HG03135 (cell line): Measurements from ENCODE around the gene OSBP2.
"Not testable (repeated sequence)": the region's sequence is repeated elsewhere in the genome, so short reads cannot be mapped to it uniquely, and the experiment has no call there.

ENCODE experiments used
- ATAC-seq: cut with Tn5 transposase; IDR thresholded peaks from one replicate; pipeline ENCODE4 v1.9.1; 2021; ENCODE audit warnings: mild to moderate bottlenecking, moderate library complexity; ENCODE audit not compliant: unreplicated experiment

OSBP2 gene

GRCh38 chr22:30675436-30675835 is 19.2 kb upstream of the OSBP2 start:
- ATAC-seq: no peak

DNA sequence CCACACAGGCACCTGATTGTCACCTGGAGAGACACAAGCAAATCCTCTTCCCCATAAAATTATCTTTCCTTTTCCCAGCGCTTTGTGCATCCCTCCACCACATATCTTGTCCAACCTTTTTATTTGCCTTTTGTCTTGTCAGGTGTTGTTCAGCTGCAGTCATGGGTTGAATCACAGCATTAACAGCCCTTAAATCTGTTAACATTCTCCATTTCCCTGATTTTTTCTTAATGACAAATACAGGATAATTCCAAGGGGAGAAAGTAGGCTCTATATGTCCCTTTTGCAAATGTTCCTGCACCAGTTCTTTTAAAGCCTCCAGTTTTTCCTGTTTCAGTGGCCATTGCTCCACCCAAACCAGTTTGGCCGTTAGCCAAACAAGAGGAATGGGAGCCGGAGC is 18.1 kb upstream of the OSBP2 start:
- ATAC-seq: not testable (repeated sequence)

- ATAC-seq: not testable (repeated sequence)
These were observed 14.6 kb upstream of the OSBP2 start for GRCh38 chr22:30679895-30680690.

- no peak for ATAC-seq
These were observed 13.5 kb upstream of the OSBP2 start for GRCh38 chr22:30680991-30681770.

DNA sequence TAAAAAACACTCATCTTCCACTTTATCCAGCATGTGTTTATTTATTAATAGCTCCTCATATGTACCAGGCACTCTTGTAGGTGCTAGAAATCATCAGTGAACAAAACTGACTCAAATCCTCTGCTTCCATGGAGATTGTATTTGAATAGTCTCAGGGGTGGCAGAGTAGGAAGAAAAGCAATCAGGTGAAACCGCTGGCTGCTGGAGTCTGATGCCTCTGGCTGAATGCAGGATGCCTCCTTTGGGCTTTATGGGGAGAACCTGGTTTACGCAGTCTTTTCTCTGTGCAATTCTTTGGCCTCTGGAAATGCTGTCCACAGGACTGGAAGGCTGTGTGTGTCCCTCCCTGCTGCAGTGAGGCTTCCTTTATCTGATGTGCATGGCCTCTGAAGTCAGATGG is 12.8 kb upstream of the OSBP2 start:
- no peak for ATAC-seq

- ATAC-seq: no peak
These were observed 9.5 kb upstream of the OSBP2 start for GRCh38 chr22:30685178-30685577.

DNA sequence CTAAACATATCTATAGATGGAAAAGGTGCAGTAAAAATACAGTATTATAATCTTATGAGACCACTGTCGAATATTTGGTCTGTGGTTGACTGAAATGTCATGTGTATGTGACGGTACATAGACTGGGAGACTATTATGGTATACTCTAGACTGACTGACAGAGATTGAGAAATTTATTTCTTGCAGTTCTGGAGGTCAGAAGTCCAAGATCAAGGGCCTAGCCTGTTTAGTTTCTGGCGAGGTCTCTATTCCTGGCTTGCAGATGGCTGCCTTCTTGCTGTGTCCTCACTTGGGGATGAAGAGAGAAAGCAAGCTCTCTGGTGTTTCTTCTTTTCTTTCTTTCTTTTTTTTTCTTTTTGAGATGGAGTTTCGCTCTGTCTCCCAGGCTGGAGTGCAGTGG is 7.3 kb upstream of the OSBP2 start:
- ATAC-seq: no peak

- ATAC-seq: no peak
These were observed 5.1 kb upstream of the OSBP2 start for GRCh38 chr22:30689622-30690021.

DNA sequence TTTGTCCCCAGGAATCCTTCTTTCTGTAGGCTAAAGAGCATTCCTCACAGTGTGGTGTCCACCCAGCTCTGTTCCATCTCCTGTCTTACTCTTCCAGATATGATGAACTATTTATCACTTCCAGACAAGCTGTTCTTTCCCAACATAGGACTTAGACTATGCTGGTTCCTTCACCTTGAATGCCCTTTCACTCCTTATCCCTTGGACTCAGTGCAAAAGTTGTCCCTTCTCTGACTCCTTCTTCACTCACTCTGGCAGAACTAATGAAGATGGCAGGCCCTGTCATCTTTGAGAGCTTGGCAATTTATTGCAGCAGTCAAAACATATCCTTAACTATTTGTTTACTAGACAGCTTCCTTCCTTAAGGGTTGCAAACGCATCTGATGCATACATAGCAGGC is 3.5 kb upstream of the OSBP2 start:
- no peak for ATAC-seq

GRCh38 chr22:30694171-30694639 is 469 bp upstream of the OSBP2 start:
- ATAC-seq: peak; percentile 39

DNA sequence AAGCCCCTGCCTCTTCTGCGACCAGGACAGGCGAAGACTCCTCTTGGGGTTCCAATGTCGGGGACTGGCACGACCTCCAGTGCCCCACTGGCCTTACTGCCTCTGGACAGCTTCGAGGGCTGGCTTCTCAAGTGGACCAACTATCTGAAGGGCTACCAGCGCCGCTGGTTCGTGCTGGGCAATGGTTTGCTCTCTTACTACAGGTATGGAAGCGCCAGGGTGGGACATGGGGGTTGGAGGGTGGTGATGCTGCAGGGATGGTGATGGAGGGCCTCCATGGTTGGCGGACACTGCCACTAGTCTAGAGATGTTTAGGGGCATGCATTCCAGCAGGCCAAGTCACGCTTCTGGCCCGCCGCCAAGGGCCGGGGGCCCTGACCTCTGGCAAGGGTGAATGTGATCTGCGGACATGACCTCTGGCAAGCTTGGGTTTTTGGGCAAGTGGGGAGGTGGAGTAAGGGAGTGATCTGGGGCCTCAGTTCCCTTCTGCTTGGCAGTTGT is 727 bp downstream of the OSBP2 start:
- ATAC-seq: no peak

GRCh38 chr22:30695871-30696655 is 1.4 kb downstream of the OSBP2 start:
- ATAC-seq: no peak

GRCh38 chr22:30697975-30698374 is 3.3 kb downstream of the OSBP2 start:
- ATAC-seq: no peak

- no peak for ATAC-seq
These were observed 7.2 kb downstream of the OSBP2 start for GRCh38 chr22:30701872-30702271.

DNA sequence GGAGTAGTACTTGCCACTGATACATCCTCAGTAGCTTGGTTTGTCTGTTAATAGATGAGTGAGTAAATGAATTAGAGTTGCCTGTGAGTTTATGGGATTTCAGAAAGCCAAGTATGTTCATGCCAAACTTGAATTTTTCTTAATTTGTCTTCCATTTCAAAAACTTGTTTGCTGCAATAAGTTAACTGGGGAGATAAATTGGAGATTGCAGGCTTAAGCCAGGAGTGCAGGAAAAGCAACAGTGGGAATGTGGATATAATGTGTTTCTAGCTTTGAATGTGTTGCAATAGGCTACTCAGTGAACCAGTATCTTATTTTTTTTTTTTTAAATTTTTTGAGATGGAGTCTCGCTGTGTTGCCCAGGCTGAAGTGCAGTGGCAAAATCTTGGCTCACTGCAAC is 8.2 kb downstream of the OSBP2 start:
- ATAC-seq: no peak

- no peak for ATAC-seq
These were observed 10.3 kb downstream of the OSBP2 start for GRCh38 chr22:30704978-30705377.

DNA sequence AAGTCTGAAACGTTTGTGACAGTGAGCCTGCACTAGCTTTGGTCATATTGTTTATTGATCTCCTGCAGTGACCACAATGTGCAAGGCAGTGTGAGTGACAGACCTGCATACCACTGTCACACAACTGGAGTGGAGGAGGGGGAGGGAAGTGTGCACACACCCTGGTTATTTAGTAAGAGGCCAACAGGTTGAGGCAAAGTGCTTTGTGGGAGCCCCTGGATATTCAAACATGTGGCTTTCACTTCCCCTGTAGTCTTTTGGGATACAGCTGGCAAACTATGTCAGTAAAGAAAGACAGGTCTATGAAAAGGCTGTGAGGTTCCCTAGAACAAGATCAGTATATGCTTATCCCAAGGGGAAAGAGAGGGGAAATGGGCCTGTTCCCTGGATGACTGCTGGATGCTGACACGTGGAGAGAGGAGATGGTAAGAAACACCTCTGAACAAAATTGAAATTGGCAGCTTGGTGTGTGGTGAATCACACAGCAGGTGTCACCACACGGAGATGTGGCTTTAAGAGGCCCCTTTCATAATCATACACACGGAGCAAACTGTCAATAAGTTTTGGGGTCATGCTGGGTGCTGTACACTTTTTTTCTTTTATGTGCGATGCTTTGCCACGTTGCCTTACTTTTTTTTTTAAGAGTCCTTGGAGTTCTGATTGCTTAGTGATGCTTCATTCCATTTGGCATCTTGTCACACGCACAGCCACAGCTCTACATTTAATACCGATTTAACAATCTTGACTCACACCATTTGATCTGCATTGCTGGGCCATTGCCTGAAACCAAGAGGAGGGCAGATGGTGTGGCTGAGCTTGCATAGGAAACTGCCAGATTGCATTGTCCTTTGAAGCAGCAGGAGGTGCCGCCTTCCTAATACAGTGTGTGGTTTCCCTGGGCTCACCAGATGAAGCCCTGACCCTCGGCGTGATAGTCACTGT is 11.3 kb downstream of the OSBP2 start:
- no peak for ATAC-seq

DNA sequence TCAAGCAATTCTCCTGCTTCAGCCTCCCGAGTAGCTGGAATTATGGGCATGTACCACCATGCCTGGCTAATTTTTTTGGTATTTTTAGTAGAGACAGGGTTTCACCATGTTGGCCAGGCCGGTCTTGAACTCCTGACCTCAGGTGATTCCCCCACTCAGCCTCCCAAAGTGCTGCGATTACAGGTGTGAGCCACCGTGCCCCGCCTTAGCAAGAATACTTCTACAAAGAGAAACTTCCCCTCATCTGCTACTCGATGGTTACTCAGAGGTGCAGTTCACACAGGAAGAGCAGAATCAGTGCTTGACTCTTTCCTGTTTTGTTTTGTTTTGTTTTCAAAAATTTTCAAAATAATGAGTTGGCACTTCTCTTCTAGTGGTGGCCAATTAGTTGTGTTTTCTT is 15.3 kb downstream of the OSBP2 start:
- not testable (repeated sequence) for ATAC-seq

DNA sequence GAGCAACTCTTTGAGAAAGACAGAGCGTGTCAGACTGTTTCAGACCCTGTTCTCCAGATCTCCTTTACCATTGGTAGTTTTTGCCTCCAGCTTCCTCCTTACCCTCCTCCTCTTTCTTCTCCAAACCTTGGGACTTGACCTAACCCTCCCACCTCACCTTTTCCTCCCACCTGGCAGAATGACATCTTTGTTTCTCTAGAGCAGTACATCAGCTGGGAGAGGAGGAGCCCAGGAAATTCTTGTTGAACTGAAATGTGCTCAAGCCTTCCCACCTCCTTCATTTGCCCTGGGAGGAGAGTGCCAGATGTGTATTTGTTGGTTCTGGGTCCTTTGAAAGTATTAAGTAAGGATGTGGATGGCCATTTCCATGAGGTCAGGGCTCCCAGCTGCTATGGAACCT is 17.4 kb downstream of the OSBP2 start:
- no peak for ATAC-seq

DNA sequence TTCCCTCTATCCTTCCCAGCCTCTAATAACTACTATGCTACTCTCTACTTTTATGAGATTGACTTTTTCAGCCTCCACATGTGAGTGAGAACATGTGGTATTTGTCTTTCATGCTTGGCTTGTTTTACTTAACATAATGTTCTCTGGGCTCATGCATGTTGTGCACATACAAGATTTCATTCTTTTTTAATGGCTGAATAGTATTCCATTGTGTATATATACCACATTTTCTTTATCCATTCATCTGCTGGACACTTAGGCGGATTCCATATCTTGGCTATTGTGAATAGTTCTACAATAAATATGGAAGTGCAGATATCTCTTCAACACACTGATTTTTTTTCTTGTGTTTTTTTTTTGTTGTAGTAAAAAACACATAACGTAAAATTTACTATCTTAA is 19.4 kb downstream of the OSBP2 start:
- no peak for ATAC-seq
